Thoracic aorta (tissue), 2 donors: ENCODE data around the gene POU4F2. TPM values are rescaled to one million over a fixed set of nuclear protein-coding genes. Genes with fewer than 3 reads are reported as not detected.
"Not testable (repeated sequence)": the region's sequence is repeated elsewhere in the genome, so short reads cannot be mapped to it uniquely, and the experiment has no call there.

Experiments used
- ATAC-seq: fragments of 150-250 bp; one replicate; pipeline ENCODE4 v1.8.0; 2017; ENCODE audit warnings: low read depth; ENCODE audit not compliant: insufficient number of reproducible peaks, low FRiP score
- DNase-seq: peaks from one replicate; pipeline ENCODE4 v3.0.0-alpha.2; 2020; ENCODE audit warnings: low spot score
- H3K27ac ChIP-seq, 2 donors: fragments of 200-600 bp; sonication (generic); 1 replicate in 1 of 2; 2 replicates in 1 of 2; pipeline ENCODE4 v1.5.1; 2016; ENCODE audit warnings: mild to moderate bottlenecking in 2 of 2, moderate library complexity in 2 of 2
- H3K27me3 ChIP-seq: fragments of 200-600 bp; sonication (generic); replicated peaks from 2 replicates; pipeline ENCODE4 v1.6.0; 2016; ENCODE audit warnings: mild to moderate bottlenecking; ENCODE audit not compliant: insufficient read depth
- H3K36me3 ChIP-seq: fragments of 200-600 bp; sonication (generic); one replicate; pipeline ENCODE4 v1.5.1; 2016
- H3K4me1 ChIP-seq, 2 donors: fragments of 200-600 bp; sonication (generic); 1 replicate in 1 of 2; 2 replicates in 1 of 2; pipeline versions ENCODE4 v1.5.1 to v1.6.0; 2016; ENCODE audit warnings: low read depth in 2 of 2, mild to moderate bottlenecking in 1 of 2; ENCODE audit not compliant: control insufficient read depth in 1 of 2
- H3K4me3 ChIP-seq: fragments of 200-600 bp; sonication (generic); 2 replicates; pipeline ENCODE4 v1.5.1; 2016; ENCODE audit warnings: mild to moderate bottlenecking
- H3K9me3 ChIP-seq: fragments of 200-600 bp; sonication (generic); 2 replicates; pipeline ENCODE4 v1.5.1; 2016
- total RNA-seq, 2 donors: library from RNA; depleted of rRNA; stranded (reverse); fragments of >200 nt; gene quantifications; one replicate each; pipeline versions ENCODE4 v1.1.0 to v1.2.3, GENCODE V29; 2016
- TF ChIP-seq, protein P1 (sequence below): fragments of 200-600 bp; sonication (generic); IDR thresholded peaks from one replicate; pipeline ENCODE4 v1.5.1; 2019; ENCODE audit warnings: antibody characterized with exemption

The POU4F2 gene
- total RNA-seq, 2 donors from 2014 or later: not detected

DNA sequence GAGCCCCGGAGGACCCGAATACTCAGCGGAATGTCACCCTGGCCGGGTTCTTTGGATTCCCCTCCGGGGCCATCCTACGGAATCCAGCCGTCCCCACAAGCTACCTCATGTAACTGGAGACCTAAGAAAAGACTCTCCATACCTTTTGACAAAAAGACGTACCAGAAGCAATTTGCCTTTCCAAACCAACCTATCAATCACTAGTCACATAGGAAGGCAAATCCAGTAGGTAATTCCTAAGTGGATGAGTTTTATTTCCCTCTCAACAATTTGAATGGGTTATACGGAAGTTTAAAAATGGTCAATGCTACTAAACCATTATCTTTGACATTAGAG, 16.8 kb downstream of the POU4F2 start:
- Histone ChIP-seq H3K36me3 (no peaks in the 10 kb centered on the region), H3K4me1 (peaks cover 6 to 9% of the 10 kb centered on the region in 2 donors), H3K9me3 (no peaks in the 10 kb centered on the region), H3K27ac (no peak overlapping the region), H3K27me3 (peaks cover 2% of the 10 kb centered on the region), H3K4me3 (peak overlapping the region; percentile 73)
- TF ChIP-seq, protein P1, sequence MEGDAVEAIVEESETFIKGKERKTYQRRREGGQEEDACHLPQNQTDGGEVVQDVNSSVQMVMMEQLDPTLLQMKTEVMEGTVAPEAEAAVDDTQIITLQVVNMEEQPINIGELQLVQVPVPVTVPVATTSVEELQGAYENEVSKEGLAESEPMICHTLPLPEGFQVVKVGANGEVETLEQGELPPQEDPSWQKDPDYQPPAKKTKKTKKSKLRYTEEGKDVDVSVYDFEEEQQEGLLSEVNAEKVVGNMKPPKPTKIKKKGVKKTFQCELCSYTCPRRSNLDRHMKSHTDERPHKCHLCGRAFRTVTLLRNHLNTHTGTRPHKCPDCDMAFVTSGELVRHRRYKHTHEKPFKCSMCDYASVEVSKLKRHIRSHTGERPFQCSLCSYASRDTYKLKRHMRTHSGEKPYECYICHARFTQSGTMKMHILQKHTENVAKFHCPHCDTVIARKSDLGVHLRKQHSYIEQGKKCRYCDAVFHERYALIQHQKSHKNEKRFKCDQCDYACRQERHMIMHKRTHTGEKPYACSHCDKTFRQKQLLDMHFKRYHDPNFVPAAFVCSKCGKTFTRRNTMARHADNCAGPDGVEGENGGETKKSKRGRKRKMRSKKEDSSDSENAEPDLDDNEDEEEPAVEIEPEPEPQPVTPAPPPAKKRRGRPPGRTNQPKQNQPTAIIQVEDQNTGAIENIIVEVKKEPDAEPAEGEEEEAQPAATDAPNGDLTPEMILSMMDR: no peak
- ATAC-seq (no peak), DNase-seq (no peak)

DNA sequence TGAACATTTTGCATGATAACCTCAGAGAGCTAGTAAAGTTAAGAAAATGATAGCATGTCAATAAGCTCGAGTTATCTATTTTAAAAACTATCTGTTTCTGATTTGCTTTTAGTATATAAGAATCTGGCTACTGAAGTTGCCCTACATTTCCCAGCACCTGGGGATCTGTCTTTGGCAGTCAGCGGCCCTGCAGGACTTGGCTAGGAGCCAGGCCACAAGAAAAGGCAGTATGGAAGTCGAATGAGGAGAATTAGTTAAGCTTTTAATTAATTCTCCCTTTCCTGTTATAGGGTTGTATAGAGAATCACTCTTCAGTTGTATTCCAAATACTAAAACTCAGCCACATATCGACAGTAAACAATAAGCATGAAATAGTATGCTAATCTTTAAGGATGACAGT, 22.7 kb downstream of the POU4F2 start:
- TF ChIP-seq, protein P1: no peak

DNA sequence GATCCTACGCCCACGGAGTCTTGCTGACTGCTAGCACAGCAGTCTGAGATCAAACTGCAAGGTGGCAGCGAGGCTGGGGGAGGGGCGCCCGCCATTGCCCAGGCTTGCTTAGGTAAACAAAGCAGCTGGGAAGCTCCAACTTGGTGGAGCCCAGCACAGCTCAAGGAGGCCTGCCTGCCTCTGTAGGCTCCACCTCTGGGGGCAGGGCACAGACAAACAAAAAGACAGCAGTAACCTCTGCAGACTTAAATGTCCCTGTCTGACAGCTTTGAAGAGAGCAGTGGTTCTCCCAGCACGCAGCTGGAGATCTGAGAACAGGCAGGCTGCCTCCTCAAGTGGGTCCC, 25.2 kb downstream of the POU4F2 start:
- H3K27me3 ChIP-seq, DNase-seq: not testable (repeated sequence)

More for the DNA sequence above, 22.7 kb downstream of the POU4F2 start:
- H3K4me1 ChIP-seq: no peaks in the 10 kb centered on the region
- no peaks in the 10 kb centered on the region for H3K9me3 ChIP-seq
- H3K27ac ChIP-seq: no peak overlapping the region
- H3K4me3 ChIP-seq: no peak overlapping the region
- DNase-seq (no peak), ATAC-seq (no peak)
- no peaks in the 10 kb centered on the region for H3K36me3 ChIP-seq
- H3K27me3 ChIP-seq: no peaks in the 10 kb centered on the region

DNA sequence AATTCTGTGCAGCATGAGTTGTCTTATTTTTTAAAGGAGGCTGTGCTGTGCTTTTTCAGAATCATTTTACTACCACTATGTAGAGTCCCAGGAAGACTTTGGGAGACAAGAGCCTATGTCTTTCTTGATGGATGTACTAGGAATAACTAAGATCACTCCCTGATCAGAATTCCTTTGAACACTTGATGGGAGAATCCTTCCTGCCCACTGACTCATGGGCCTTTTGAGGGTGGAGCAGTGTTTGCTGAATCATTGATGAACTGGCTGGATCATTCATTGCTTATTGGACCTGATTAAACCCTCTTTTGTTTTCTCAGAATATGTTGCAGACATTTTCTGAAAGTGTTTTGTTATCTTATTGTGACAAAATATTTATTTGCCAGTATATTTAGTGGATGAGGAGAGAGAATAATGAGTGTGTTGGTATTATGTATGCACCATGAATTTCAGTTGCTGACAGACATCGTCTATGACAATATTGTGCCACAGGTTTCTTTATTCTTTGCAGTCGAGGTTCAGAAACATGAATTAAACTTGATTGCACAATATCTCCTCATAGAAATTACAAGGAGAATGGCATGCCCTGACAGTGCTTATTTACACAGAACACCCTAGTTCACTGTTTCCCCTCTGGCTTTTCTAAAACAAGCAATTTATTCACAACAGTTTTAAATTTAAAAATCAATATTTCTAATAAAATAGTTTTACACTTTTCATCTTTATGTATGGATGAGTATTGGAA, 36.3 kb downstream of the POU4F2 start:
- no peaks in the 10 kb centered on the region for H3K36me3 ChIP-seq
- H3K27ac ChIP-seq: no peak overlapping the region
- TF ChIP-seq, protein P1: no peak
- H3K9me3 ChIP-seq: no peaks in the 10 kb centered on the region
- H3K27me3 ChIP-seq: no peaks in the 10 kb centered on the region
- H3K4me3 ChIP-seq: no peak overlapping the region
- ATAC-seq: no peak
- H3K4me1 ChIP-seq: no peaks in the 10 kb centered on the region
- no peak for DNase-seq

More for the DNA sequence above, 25.2 kb downstream of the POU4F2 start:
- H3K36me3 ChIP-seq, H3K4me1 ChIP-seq, H3K27ac ChIP-seq, H3K9me3 ChIP-seq, H3K4me3 ChIP-seq, ATAC-seq: not testable (repeated sequence)

Other genes with a start within 250 kb of the POU4F2 start
- 10 to 100 TPM; 10.3 to 14.4 TPM for gene SLC10A7, start 117.0 kb upstream of the POU4F2 start, total RNA-seq